Ishikawa (cell line): ENCODE results near the gene PRKCB.

Experiments used
- CEBPB ChIP-seq: IDR thresholded peaks from 2 replicates; pipeline ENCODE4 v1.6.1; 2012
- CREB1 ChIP-seq: IDR thresholded peaks from 2 replicates; pipeline ENCODE4 v1.6.1; 2012; ENCODE audit warnings: low read depth
- EGR1 ChIP-seq: IDR thresholded peaks from 2 replicates; pipeline ENCODE4 v1.6.1; 2012
- EP300 ChIP-seq: IDR thresholded peaks from 2 replicates; pipeline ENCODE4 v1.6.1; 2012; ENCODE audit warnings: borderline replicate concordance
- FOXM1 ChIP-seq: IDR thresholded peaks from 2 replicates; pipeline ENCODE4 v1.6.1; 2012; ENCODE audit warnings: low read depth, borderline replicate concordance
- NFIC ChIP-seq: IDR thresholded peaks from 2 replicates; pipeline ENCODE4 v1.6.1; 2012
- RAD21 ChIP-seq: IDR thresholded peaks from 2 replicates; pipeline ENCODE4 v1.6.1; 2012; ENCODE audit warnings: low read depth
- TAF1 ChIP-seq: IDR thresholded peaks from 2 replicates; pipeline ENCODE4 v1.6.1; 2012; ENCODE audit warnings: low read depth, mild to moderate bottlenecking
- TCF12 ChIP-seq: IDR thresholded peaks from 2 replicates; pipeline ENCODE4 v1.6.1; 2012; ENCODE audit warnings: low read depth
- TEAD4 ChIP-seq: IDR thresholded peaks from 2 replicates; pipeline ENCODE4 v1.6.1; 2012
- YY1 ChIP-seq: IDR thresholded peaks from 2 replicates; pipeline ENCODE4 v1.6.1; 2012; ENCODE audit warnings: low read depth
- ZBTB7A ChIP-seq: IDR thresholded peaks from 2 replicates; pipeline ENCODE4 v1.6.1; 2012; ENCODE audit warnings: low read depth
- TF ChIP-seq, protein P1 (sequence below): IDR thresholded peaks from 2 replicates; pipeline ENCODE4 v1.6.1; 2012; ENCODE audit warnings: low read depth, mild to moderate bottlenecking
- TF ChIP-seq, protein P2 (sequence below): IDR thresholded peaks from 2 replicates; pipeline ENCODE4 v1.6.1; 2012
- TF ChIP-seq, protein P3 (sequence below): IDR thresholded peaks from 2 replicates; pipeline ENCODE4 v1.6.1; 2012

The PRKCB gene

DNA sequence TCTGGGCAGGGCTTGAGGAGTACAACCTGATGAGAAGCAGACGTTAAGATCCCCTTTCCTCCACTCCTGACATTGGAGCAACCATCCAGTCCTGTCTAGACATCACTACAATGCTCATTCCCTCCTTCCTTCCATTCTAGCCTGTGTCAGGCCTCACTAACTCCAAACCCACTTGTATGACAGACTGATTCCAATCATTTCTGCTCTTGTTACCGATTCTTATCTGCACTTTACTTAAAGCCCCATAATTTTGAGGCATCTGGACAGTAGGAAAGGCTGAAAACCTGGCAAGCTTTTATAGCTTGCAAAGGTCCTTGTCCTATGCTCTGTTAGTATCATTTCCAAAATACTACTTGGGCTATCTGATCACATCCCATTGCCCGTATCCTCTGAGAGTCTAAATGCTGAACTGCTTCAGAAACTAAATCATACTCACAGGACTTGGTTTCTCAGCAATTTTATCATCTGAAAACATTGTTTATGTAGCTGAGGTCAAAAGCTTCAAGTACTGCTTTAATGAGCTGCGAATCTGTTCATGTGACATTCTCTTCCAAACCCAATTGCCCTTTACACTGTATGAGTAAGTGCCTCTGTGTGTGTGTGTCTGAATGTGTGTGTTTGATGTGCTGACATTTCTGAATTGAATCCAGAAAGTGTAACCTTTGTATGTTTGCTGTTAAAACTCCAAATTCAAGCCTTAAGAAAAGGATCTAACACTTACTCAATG lies 363.2 kb downstream of the PRKCB start:
- TF ChIP-seq EP300 = no peak
- TF ChIP-seq, protein P1, sequence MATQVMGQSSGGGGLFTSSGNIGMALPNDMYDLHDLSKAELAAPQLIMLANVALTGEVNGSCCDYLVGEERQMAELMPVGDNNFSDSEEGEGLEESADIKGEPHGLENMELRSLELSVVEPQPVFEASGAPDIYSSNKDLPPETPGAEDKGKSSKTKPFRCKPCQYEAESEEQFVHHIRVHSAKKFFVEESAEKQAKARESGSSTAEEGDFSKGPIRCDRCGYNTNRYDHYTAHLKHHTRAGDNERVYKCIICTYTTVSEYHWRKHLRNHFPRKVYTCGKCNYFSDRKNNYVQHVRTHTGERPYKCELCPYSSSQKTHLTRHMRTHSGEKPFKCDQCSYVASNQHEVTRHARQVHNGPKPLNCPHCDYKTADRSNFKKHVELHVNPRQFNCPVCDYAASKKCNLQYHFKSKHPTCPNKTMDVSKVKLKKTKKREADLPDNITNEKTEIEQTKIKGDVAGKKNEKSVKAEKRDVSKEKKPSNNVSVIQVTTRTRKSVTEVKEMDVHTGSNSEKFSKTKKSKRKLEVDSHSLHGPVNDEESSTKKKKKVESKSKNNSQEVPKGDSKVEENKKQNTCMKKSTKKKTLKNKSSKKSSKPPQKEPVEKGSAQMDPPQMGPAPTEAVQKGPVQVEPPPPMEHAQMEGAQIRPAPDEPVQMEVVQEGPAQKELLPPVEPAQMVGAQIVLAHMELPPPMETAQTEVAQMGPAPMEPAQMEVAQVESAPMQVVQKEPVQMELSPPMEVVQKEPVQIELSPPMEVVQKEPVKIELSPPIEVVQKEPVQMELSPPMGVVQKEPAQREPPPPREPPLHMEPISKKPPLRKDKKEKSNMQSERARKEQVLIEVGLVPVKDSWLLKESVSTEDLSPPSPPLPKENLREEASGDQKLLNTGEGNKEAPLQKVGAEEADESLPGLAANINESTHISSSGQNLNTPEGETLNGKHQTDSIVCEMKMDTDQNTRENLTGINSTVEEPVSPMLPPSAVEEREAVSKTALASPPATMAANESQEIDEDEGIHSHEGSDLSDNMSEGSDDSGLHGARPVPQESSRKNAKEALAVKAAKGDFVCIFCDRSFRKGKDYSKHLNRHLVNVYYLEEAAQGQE = no peak

DNA sequence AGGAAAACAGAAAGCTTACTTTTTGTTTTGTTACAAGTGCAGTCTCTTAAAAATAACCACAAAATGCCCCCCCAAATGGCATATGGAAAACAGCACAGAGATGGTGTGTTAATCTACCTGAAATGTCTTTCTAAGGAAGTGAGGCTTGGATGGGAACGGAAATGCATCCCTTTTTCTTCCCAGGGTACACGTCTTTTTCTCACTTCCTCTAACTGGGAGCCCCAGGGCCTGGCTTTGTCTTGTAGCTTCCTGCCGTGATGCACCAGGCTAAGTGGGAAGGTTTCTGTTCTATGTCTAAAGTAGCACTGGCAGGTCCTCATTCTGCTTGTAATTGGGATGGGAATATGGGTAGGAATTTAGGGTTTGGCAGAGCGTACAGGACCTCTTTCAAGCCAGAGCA lies 367.9 kb downstream of the PRKCB start:
- TF ChIP-seq CEBPB = no peak
- no peak for TF ChIP-seq EGR1
- TF ChIP-seq CREB1 = no peak
- TF ChIP-seq, protein P2, sequence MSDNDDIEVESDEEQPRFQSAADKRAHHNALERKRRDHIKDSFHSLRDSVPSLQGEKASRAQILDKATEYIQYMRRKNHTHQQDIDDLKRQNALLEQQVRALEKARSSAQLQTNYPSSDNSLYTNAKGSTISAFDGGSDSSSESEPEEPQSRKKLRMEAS = no peak
- TF ChIP-seq, protein P3, sequence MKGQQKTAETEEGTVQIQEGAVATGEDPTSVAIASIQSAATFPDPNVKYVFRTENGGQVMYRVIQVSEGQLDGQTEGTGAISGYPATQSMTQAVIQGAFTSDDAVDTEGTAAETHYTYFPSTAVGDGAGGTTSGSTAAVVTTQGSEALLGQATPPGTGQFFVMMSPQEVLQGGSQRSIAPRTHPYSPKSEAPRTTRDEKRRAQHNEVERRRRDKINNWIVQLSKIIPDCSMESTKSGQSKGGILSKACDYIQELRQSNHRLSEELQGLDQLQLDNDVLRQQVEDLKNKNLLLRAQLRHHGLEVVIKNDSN = no peak
- TF ChIP-seq, protein P1 = no peak
- TF ChIP-seq FOXM1 = no peak
- no peak for TF ChIP-seq TCF12
- no peak for TF ChIP-seq ZBTB7A
- TF ChIP-seq NFIC = no peak
- TF ChIP-seq EP300 = no peak
- TF ChIP-seq TAF1 = no peak
- no peak for TF ChIP-seq YY1

DNA sequence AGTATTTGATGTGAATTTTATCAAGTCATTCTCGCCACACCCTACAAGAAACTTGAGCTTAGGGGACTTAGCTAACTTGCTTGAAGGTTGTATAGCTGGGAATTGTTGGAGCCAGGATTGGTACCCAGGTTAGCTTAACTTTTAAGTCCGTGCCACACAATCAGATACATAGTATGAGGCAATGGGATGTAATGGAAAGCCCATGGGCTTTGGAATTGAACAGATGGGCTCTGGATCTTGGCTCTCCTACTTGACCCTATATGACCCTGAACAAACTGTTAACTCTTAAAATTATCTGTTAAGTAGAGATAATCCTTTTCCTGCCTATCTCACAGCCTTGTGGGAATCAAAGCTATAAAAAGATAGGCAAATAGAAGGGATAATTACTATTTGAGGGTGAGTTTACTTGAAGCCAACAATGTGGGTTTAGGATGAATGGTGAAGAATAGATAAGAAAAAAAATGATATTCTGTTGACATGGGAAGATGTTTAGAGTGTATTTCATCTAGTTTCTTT lies 368.4 kb downstream of the PRKCB start:
- TF ChIP-seq ZBTB7A = no peak
- TF ChIP-seq, protein P3 = no peak
- no peak for TF ChIP-seq TEAD4
- no peak for TF ChIP-seq TCF12
- TF ChIP-seq EGR1 = no peak
- TF ChIP-seq NFIC = no peak
- TF ChIP-seq FOXM1 = no peak
- TF ChIP-seq CEBPB = no peak
- no peak for TF ChIP-seq TAF1
- TF ChIP-seq, protein P1 = no peak
- TF ChIP-seq YY1 = no peak
- TF ChIP-seq CREB1 = no peak
- TF ChIP-seq EP300 = no peak
- TF ChIP-seq, protein P2 = no peak
- TF ChIP-seq RAD21 = no peak

DNA sequence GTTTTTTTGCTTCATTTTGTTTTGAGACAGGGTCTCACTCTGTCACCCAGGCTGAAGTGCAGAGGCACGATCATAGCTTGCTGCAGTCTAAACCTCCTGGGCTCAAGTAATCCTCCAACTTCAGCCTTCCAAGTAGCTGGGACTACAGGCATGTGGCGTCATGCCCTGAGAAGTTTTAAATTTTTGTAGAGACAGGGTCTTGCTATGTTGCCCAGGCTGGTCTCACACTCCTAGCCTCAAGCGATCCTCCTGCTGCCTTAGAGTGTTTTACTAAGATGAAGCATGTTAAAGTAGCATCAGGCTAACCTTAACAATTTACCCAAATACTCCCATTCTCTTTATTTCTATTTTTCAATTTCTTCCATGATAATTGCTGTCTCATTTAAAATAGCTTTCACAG lies 371.1 kb downstream of the PRKCB start:
- TF ChIP-seq FOXM1 = no peak

DNA sequence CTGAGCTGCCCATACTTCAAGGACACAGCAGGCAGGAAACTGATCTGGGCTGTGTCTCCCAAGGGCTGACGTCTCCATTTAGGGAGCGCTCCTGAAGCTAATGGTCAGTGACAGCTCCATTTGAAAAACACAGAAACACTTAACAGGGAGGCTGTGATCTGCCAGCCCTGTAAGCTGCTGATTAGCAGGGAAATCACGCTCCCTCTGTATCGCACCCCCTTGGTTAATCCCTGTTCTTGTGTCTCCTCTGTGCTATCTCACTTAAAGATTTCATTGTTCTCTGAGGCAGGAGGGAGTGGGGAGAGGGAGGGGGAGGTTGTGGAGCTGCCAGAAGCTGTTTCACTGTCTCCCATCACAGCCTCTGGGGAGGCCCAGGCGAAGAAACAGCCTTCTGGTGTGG lies 372.9 kb downstream of the PRKCB start:
- TF ChIP-seq, protein P3 = no peak
- TF ChIP-seq TCF12 (no peak), NFIC (no peak), TEAD4 (no peak), RAD21 (no peak), YY1 (no peak)
- TF ChIP-seq, protein P1 = no peak
- TF ChIP-seq, protein P2 = no peak
